ENCODE data around the gene COL4A6. TPM values are rescaled to one million over a fixed set of nuclear protein-coding genes. Genes with fewer than 3 reads are reported as not detected.

COL4A6 gene
- polyA plus RNA-seq, 6 donors from 2014 or later, result not detected

- DNase-seq, result no peak
- ATAC-seq (ENCODE audit: low read depth in 2 of 2), result no peak
- H3K4me1 Mint-ChIP-seq, result no peaks in the 10 kb centered on the region
- no peak overlapping the region for H3K27ac Mint-ChIP-seq
- no peaks in the 10 kb centered on the region for H3K9me3 Mint-ChIP-seq
- no peak overlapping the region for H3K4me3 Mint-ChIP-seq
- H3K36me3 Mint-ChIP-seq, result peaks cover 0 to 2% of the 10 kb centered on the region in 2 donors
- no peaks in the 10 kb centered on the region for H3K27me3 Mint-ChIP-seq
Measured at GRCh38 chrX:108123591-108124366, 314.4 kb downstream of the COL4A6 start.

- Mint-ChIP-seq H3K36me3 (no peaks in the 10 kb centered on the region), H3K9me3 (no peaks in the 10 kb centered on the region), H3K4me3 (no peak overlapping the region), H3K4me1 (no peaks in the 10 kb centered on the region), H3K27ac (no peak overlapping the region), H3K27me3 (no peaks in the 10 kb centered on the region)
- ATAC-seq (ENCODE audit: low read depth in 2 of 2) (no peak), DNase-seq (no peak)
Measured at GRCh38 chrX:108122748-108123147, 315.5 kb downstream of the COL4A6 start.

DNA sequence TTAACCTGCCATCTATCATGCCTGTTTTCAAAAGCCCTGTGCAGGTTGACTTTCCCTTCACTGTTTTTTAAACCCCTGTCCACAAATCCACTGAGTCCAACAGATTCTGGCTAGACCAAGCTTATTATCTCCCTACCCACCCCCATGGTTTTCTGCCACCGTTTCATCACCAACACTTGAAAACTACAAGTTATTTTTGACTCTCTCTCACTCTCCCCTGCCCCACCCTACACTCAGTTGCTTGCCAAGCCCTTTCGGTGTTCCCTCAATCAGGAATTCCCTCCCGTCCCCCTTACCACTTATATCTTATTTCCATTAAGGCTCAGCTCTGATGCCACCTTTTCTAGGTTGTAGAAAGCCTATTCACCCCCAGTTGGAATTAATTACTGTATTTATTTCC is 316.9 kb downstream of the COL4A6 start:
- H3K27ac Mint-ChIP-seq, result no peak overlapping the region
- ATAC-seq (ENCODE audit: low read depth in 2 of 2) (no peak), DNase-seq (no peak)
- no peaks in the 10 kb centered on the region for H3K27me3 Mint-ChIP-seq
- H3K9me3 Mint-ChIP-seq, result no peaks in the 10 kb centered on the region
- no peaks in the 10 kb centered on the region for H3K36me3 Mint-ChIP-seq
- no peak overlapping the region for H3K4me3 Mint-ChIP-seq
- H3K4me1 Mint-ChIP-seq, result peaks cover 0 to 5% (median 0%) of the 10 kb centered on the region in 3 donors

DNA sequence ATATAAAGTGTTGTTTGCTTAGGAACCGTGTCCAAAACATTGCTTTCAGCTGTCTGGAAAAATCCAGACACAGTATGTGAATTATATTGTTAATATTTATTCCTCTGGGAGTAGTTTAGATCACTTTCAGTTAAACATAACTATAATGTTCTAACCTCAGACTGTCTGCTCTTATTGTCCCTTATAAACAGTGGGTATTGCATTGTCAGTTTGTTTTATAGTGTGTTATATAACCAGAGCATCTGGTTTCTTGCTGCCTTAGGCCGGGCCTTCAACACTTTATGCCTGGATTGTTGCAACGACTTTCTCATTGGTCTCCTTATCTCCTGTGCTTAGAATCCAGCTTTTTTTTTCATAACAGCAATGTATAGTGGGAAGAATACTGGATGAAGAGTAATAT is 320.2 kb downstream of the COL4A6 start:
- DNase-seq, result no peak
- H3K4me3 Mint-ChIP-seq, result no peak overlapping the region
- no peak for ATAC-seq (ENCODE audit: low read depth in 2 of 2)
- H3K27ac Mint-ChIP-seq, result no peak overlapping the region
- H3K9me3 Mint-ChIP-seq, result peaks cover 0 to 8% (median 2%) of the 10 kb centered on the region in 7 donors
- H3K27me3 Mint-ChIP-seq, result no peaks in the 10 kb centered on the region
- peaks cover 0 to 12% (median 0%) of the 10 kb centered on the region in 3 donors for H3K4me1 Mint-ChIP-seq
- H3K36me3 Mint-ChIP-seq, result peaks cover 3 to 8% of the 10 kb centered on the region in 2 donors

DNA sequence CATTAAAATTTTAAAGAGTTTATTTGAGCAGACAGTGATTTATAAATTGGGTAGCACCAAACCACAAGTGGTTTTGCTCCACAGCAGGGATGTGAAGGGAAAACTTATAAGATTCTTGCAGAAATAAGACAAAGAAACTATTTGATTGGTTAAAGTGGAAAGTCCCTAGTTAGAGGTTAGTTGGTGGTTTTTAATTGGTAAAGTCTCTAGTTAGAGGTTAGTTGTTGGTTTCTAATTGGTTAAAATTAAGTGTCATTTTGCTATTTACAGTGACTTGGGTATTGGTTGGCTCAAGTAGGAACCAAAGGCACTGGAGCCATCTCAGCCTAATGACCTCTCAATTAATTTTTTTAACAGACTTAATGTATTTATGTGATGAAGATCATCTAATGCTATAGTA is 323.7 kb downstream of the COL4A6 start:
- H3K4me3 Mint-ChIP-seq, result no peak overlapping the region
- H3K4me1 Mint-ChIP-seq, result peaks cover 0 to 12% (median 0%) of the 10 kb centered on the region in 3 donors
- peaks cover 3 to 11% of the 10 kb centered on the region in 2 donors for H3K36me3 Mint-ChIP-seq
- no peaks in the 10 kb centered on the region for H3K27me3 Mint-ChIP-seq
- H3K27ac Mint-ChIP-seq, result no peak overlapping the region
- ATAC-seq (ENCODE audit: low read depth in 2 of 2) (no peak), DNase-seq (no peak)
- H3K9me3 Mint-ChIP-seq, result peaks cover 0 to 11% (median 4%) of the 10 kb centered on the region in 7 donors

Other genes with a start within 250 kb of the COL4A6 start
- not detected for gene COL4A5, start 1.4 kb upstream of the COL4A6 start, polyA plus RNA-seq (ENCODE audit: low read depth in 6 of 6)

Measured in naive B cell (primary cell).